ENCODE measurements around the gene GPNMB.
A peak's percentile ranks its signal among the peaks of the same experiment; 100 is the strongest.
"Not testable (repeated sequence)": the region's sequence is repeated elsewhere in the genome, so short reads cannot be mapped to it uniquely, and the experiment has no call there.

The GPNMB gene

DNA sequence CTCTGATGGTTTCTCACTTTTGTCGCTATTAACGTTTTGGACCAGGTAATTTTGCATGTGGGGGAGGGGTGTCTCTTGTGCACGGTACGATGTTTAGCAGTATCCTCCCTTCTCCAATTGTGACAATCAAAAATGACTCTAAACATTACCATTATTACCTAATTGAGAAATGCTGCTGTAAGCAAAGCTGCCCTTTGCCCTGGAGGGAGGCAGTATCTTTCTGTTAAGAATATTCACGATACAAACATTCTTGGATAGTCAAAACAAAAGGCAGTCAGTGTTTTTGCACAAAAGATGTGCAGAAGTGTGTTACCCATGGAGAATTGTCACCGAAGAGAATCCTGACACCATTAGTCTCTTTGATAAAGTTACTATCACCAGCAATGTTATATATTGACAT is 62.2 kb downstream of the GPNMB start:
- DNase-seq = no peak

GRCh38 chr7:23312141-23312540 is 65.6 kb downstream of the GPNMB start:
- not testable (repeated sequence) for DNase-seq

DNA sequence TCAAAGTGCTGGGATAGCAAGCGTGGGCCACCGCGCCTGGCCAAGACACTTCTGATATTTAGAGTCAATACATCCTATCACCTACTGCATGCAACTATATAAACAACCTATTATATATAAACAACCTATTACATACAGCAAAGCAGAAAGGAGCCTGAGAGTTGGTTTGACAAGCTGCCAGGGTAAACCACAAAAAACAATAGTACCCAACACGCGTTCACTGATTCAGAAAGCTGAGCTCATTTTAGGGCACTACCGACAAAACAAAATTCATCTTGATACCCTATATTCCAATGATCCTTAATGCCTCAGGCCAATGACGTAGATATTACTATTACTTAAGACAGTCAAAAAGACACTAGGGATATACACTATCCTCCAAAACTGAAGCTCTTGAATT is 68.8 kb downstream of the GPNMB start:
- DNase-seq = peak; percentile 41

All from NCI-H2107 (cell line).